Embryonic facial prominence (tissue), 1 donor: ENCODE measurements around the gene FAM217A.

Experiments
- DNase-seq: peaks from one replicate; pipeline ENCODE4 v3.0.0-alpha.2; 2016; ENCODE audit errors: extremely low spot score

FAM217A gene

DNA sequence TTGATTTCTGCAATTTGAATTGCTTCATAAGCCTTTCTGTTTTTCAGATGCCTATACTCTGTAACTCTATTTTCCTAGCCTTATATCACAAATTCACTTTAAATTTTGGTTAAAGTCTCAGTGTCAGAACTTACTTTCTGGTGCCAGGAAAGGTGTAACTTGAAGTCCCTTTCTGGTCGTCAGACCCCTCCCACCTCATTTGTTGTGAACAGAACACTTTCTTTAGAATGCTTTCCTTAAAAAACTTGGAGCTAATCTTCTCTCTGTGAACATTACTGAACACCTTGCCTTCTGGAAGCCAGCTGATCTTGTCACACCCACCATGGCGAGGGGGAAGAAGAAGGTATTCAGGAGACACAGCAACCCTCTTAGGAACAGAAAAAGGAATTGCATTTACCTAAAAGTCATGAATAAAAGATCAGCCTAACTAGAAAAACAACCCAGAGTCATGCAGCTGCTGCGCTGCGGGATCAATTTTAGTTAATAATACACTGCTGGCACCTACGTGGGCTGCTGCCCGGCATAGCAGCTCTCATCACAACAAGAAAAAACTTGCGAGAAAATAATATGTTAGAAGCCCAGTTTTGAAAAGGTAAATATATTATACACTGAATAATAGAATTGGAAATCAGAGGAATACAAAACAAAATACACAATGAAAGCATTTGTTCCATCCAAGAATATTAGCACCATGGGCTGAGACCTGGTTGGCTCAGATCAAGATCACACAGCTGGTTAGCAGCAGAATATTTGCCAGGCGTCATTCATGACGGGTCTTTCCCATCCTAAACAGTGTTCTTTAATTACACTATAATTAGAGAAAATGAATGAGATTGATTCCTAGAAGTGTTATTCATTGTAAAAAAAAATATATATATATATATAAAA is 5.8 kb upstream of the FAM217A start:
- no peak for DNase-seq

DNA sequence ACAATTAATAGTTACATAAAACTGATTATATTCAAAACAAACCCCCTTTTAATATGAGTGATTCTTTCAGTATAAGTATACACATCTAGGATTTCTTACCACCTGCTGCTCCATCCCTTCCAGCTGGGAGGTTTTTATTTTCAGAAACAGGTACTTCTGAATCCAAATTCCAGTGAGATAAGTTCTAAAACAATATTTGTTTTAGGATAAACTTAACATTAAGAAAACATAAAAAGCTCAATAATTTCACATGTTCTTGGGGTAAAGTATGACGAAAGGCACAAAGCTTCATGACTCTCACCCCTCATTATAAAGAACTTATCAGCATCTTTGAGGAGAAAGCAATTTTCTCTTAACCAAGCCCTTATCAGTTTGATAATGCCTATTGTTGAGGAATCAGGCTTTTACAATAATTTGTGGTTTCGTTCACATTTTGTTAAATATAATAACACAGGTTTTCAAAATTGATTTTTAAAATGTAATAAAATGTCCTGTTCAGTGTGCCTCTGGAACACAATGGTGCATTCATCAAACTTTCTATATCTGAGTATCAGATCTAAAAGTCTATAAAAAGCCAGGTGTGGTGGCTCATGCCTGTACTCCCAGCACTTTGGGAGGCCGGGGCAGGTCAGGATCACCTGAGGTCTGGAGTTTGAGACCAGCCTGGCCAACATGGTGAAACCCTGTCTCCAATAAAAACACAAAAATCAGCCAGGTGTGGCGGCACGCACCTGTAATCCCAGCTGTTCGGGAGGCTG is 4.3 kb downstream of the FAM217A start:
- DNase-seq = no peak

GRCh38 chr6:4071330-4071729 is 7.6 kb downstream of the FAM217A start:
- DNase-seq = no peak

DNA sequence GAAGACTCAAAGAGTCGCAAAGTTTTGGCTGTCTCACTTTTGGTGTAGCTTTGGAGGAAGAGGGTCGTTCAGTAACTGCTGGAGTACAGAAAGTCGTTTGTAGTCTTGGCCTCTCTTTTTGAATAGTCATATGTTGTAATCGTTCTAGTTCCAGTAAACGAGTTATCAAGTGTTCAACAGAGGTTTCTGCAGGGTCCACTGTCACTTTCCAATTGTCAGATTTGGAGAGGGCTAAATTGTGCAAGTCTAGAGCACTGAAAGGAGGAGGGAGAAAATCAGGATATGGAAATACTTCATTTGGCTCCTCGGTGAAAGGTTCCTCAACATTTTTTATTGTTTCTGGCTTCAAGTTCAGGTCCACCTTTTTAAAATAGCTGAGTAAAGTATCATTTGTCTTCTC is 9.7 kb downstream of the FAM217A start:
- no peak for DNase-seq

- no peak for DNase-seq
These were observed 11.3 kb downstream of the FAM217A start for GRCh38 chr6:4067673-4068072.

- DNase-seq = no peak
These were observed 12.7 kb downstream of the FAM217A start for GRCh38 chr6:4066029-4066755.

DNA sequence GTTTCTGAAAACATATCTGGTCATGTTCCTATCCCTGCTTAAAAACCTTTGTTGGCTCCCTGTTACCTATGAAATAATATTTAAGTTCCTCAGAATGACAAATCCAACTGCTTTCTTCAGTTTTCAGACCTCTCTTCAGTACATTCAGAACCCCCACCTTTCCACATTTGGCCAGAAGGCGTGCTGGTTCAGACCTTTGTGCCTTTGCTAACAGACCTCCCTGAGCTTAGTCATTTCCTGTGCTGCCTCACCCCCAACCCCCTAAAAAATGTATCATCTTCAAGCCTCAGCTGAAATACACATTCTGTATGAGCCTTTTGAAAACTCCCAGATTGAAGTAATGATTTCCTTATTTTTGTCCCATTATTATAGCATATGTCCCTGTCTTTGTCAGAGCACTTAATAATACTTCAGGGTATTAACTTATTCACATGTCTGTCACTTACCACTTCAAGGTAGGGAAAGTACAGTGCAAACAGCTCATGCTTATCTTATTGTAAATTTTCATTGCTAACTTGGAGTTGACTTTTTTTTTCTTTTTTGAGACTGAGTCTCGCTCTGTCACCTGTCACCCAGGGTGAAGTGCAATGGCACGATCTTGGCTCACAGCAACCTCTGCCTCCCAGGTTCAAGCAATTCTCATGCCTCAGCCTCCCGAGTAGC is 19.7 kb downstream of the FAM217A start:
- DNase-seq = no peak

- DNase-seq = no peak
These were observed 21.9 kb downstream of the FAM217A start for GRCh38 chr6:4057036-4057435.

- peak; percentile 8 for DNase-seq
These were observed 23.4 kb downstream of the FAM217A start for GRCh38 chr6:4055420-4056041.

DNA sequence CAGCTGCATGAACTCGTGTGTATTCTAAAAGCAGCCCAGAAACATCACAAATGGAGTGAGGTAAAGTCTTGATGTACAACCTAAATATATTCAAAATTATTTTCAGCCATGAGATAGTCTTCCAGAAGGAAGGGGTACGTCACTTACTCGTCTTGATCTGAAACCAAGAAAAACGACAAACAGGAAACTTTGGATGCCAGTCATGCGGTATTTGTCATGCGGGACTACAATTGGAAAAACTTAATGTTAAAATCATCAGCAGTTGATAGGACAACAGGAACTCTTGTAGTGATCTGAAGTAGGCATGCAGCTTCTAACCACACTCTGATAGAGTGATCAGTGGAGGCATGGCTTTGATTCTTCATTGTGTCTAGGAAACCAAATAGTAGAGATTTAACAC is 29.7 kb downstream of the FAM217A start:
- no peak for DNase-seq

- no peak for DNase-seq
These were observed 37.5 kb downstream of the FAM217A start for GRCh38 chr6:4041480-4041879.

- DNase-seq = no peak
These were observed 39.6 kb downstream of the FAM217A start for GRCh38 chr6:4039348-4039747.

DNA sequence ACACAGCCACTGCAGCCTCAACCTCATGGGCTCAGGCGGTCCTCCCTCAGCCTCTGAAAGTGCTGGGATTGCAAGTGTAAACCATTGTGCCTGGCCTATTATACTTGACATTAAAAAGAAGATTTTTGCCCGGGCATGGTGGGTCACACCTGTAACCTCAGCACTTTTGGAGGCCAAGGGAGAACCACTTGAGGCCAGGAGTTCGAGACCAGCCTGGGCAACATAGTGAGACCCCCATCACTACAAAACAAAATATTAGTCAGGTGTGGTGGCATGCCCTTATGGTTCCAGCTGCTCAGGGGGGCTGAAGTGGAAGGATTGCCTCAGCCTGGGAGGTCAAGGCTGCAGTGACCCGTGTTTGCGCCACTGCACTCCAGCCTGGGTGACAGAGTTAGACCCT is 42.4 kb downstream of the FAM217A start:
- no peak for DNase-seq

DNA sequence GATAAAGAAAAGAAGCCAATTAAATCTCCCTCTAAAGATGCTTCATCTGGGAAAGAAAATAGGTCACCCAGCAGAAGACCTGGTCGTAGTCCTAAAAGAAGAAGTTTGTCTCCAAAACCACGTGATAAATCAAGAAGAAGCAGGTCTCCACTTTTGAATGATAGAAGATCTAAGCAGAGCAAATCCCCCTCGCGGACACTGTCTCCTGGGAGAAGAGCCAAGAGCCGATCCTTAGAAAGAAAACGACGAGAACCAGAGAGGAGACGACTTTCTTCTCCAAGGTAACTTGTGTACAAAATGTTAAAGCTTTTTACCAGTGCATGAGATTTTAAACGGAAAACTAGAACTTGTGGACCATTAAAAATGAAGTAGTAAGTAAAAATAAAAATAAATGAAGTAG is 46.5 kb downstream of the FAM217A start:
- DNase-seq = no peak

DNA sequence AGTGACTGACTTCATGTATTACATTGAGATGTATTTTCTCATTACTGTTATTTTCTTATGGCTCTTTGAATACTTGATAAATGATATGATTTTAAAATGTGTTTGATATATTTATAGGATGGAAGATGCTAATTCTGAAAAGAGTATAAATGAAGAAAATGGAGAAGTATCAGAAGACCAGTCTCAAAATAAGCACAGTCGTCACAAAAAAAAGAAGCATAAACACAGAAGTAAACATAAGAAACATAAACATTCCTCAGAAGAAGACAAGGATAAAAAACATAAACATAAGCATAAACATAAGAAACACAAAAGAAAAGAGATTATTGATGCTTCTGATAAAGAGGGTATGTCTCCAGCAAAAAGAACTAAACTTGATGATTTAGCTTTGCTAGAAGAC is 47.5 kb downstream of the FAM217A start:
- DNase-seq = no peak

DNA sequence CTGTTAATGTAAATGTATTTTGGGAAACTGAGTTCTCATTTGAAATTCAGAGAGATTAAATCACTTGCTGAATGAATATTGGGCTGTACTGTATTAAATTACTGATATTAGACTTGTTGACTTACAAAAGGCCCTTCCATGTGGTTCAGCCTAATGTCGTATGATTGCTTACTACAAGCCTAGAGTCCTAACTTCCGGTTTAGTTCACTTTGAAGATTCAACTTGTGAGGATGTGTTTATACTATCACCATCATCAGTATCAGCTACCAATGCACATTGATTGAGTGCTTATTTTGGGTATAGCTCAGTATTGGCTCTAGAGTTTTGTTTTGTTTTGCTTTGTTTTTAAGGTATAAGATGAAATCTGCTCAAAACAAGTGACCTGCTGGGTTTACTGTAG is 48.3 kb downstream of the FAM217A start:
- no peak for DNase-seq

DNA sequence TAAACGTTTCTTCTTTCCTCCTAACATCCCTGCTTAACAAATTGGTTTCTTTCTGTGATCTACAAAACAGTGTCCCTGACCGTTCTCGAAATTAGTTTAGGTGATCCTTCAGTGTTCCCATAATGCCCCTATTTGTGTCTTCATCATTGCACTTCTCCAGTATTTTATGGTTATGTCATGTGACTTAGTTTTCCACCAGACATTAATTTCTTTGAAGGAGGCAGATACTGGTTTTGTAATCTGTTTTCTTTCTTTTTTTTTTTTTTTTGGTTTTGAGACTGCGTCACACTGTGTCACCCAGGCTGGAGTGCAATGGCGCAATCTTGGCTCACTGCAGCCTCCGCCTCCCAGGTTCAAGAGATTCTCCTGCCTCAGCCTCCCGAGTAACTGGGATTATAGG is 49.2 kb downstream of the FAM217A start:
- DNase-seq = no peak

- DNase-seq = no peak
These were observed 50.9 kb downstream of the FAM217A start for GRCh38 chr6:4028051-4028450.

- no peak for DNase-seq
These were observed 53.3 kb downstream of the FAM217A start for GRCh38 chr6:4025681-4026080.

- DNase-seq = no peak
These were observed 55.7 kb downstream of the FAM217A start for GRCh38 chr6:4023240-4023639.
